HG03095 (cell line): ENCODE data around the gene ALG5.
A peak's percentile ranks its signal among the peaks of the same experiment; 100 is the strongest.

Source experiments
- ATAC-seq: cut with Tn5 transposase; IDR thresholded peaks from one replicate; pipeline ENCODE4 v1.9.1; 2021; ENCODE audit warnings: moderate library complexity; ENCODE audit not compliant: unreplicated experiment

The ALG5 gene

DNA sequence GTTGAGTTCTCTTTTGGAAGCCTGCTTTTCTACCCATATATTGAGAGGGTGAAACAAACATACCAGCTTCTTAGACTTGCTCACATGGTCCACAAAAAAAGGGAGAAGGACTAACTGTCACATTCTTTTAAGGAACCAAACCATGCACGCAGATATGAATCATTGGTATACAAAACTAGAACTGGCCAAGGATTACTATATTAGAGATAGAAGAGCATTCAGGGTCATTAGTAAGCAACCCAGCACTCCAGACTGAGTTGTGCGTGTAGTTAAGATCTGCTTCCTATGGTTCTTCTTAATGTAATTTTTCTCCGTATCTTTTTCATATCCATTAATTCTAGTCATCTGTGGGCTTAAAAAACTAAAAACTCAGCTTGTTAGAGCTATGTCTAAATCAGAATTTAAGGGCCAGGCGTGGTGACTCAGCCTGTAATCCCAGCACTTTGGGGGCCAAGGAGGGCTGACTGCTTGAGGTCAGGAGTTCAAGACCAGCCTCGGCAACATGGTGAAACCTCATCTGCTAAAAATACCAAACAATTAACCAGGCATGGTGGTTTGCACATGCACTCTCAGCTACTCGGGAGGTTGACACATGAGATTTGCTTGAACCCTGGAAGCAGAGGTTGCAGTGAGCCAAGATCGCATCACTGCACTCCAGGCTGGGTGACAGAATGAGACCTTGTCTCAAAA is 19.6 kb downstream of the ALG5 start:
- ATAC-seq = no peak

DNA sequence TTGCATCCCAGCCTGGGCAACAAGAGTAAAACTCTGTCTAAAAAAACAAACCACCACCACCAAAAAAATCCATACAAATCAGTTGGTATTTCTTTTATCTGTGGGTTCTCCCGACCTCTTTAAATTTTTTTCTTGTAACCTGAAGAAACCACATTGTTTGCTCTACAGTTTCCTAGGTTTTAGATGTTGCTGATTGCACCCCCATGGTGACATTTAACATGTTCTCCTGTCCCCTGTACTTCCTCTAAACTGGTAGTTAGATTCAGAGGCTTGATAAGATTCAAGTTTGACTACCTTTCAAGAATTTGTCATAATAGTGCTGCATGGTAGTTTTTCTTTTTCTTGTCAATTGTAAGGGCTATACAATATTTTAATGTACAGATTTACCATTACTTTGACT is 24.0 kb downstream of the ALG5 start:
- ATAC-seq = no peak

DNA sequence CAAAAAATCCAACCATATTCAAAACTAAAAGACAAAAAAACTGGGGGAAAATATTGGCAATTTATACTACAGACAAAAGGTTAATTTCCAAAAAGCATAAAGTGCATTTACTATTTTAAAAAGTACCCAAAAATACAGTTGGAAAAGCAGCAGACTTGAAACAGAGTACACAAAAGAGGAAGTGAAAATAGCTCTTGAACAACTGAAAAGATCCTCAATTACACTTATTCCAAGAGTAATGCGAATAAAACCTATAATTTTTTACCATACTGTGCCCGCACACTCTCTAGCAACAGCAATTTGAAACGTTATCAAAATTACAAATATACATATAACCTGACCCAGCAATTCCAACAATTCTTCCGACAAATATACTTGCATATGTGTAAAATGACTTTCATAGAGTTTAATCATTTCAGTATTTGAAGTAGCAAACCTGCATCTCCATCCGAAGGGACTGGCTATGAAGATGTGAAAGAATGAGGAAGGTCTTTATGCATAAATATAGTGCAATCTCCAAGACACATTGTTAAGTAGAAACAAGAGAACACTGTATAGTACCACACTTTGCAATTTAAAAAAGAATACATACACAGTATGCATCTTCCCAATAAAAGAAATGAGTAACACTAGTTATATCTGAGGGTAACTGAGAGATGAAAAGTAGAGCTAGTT is 25.4 kb downstream of the ALG5 start:
- ATAC-seq = peak; percentile 72

DNA sequence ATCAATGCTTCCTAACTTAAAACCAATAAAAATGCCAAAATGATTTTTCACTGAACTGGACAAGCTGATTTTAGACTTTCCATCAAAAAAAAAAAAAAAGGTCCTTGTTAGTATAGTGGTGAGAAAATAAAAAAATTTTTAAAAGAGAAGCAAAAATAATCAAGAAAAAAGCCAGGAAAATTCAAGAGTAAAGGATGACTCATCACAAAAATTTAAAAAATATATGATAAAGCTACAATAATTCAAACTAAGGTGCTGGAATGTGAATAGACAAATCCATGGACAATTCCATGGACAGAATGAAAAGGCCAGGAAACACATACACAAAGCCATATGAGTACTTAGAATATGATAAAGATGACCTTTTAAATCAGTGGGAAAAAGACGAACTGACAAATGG is 26.1 kb downstream of the ALG5 start:
- ATAC-seq = no peak

DNA sequence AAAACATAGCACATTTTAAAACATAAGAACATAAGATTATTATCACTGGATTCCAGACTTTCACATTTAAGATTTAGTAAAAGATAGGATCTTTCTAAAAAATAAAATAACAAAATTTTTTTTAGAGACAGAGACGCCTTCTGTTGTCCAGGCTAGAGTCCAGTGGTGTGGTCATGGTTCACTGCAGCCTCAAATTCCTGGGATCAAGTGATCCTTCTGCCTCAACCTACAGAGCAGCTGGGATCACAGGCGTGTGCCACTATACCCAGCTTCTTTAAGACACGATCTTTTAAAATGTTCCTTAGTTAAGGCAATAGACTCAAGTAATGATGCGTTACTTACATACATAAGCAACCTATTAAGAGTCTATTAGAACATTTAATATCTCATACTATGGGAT is 32.7 kb downstream of the ALG5 start:
- ATAC-seq = no peak

DNA sequence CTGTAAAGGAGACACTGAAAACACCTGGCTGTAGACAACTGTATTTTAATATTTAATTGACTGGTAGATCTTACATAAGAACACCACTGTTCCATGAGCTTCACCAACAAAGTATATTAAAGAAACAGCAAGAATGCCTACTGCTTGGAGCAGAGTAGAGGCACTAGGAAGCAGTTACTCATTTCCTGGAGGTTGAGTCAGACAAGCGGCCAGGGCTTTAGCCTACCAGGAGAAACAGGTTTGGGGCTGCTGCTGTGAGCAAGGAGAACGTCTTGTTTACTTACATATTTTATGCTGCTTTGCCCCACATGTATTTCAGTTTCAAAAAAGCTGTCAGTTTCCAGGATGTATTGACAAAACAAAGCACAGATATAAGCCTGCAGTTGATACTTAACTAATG is 33.4 kb downstream of the ALG5 start:
- no peak for ATAC-seq

DNA sequence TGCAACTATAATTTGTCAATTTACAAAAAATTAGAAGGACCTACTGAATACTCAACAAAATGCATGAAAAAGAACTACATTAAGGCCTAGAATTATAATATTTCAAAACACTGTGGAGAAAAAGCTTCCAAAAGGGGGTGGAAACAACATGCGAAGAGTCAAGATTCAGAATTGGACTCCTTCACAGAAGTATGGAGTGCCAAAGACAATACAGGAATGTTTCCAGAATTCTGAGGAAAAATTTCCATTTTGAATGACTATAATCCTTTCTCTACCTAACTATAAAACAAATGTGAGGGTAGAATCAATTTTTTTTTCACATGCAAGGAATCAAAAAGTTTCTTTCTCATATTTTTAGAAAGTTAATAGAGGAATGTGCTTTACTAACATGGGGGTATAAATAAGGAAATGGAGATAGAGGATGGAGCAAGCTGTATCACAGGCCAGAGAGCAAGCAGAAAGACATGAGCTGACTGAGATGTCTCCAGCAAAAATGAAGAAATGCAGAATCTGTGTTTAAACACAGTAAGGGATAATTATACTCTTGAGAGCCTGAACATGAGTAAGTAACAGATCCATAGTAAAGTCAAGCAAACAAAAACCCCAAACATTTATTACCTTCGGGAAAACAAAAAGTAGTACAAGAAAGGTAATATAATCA is 39.6 kb downstream of the ALG5 start:
- ATAC-seq = no peak

DNA sequence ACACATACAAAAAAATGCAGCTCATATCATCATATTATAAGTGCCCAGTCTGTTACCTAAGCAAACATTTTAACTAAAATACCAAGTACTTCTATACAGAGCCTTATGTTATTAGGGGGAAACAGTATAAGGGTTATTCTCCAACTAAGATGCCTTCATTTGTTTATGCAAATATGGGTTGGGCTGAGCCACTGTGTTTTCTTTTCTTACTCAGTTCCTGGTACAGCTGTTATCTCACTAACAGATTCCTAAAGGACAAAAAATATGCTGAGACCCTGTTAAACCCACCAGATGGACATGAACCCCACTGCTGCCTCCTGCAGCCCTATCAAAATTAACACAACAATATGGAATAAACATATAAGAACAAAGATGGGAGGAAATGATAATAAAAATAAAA is 44.6 kb downstream of the ALG5 start:
- no peak for ATAC-seq

DNA sequence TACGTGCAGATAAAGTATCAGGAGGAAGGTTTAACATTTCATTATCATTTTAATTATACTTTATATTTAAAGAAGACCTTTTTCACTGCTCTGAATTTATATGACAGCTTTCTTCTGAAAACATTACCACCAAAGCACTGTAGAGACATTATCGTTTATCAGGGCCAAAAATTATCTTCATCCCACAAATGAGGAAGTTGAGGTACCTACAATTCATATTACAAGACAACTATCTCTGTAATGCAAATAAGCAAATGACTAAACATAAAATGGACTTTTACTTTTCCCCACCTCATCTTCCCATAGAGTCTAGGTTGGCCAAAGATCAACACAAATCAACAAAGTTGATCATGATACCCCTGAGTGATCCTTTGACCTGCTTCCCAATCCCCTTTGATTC is 48.2 kb downstream of the ALG5 start:
- ATAC-seq = no peak

DNA sequence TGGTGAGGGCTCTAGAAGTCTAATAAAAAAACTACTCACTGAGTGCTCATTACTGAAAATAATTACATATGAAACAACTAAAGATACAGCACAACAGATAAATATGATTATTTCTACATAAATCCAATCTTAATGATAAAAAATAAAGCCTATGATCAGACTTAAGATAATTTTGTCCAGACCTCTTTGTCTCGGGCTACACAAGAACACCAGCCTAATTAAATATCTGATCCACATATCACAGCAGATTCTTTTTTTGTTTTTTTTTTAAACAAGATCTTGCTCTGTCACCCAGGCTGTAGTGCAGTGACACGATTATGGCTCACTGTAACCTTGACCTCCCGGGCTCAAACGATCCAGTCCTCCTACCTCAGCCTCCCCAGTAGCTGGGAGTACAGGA is 48.8 kb downstream of the ALG5 start:
- ATAC-seq = no peak

DNA sequence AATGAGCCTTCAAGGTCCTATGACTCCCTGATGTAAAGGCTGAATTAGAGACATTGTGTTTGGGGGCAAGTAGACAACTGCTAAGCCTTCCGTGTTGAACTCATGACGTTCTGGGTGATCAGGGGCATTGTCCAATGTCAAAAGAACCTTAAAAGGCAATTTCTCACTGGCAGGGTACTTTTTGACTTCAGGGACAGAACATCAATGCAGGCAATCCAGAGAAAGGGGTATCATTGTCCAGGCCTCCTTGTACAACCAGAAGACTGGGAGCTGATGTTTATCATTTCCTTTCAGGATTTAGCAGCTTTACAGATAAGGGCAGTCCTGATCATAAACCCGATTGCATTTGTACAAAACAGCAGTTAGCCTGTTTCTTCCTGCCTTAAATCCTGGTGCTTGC is 54.1 kb downstream of the ALG5 start:
- no peak for ATAC-seq

DNA sequence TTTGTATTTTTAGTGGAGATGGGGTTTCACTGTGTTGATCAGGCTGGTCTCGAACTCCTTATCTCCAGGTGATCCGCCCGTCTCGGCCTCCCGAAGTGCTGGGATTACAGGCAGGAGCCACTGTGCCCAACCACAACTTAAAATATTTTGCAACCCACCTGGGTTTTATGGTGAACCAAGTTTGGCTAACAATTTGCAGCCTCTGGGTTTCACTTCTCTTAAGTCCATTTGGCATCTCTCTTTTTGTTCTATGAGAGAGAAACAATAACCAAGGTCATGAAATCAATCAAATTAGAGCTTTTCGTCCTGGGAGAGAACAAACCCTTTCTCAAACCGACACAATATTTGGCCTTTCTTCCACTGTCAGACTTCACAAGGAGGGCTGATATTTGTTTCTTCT is 73.5 kb downstream of the ALG5 start:
- no peak for ATAC-seq

DNA sequence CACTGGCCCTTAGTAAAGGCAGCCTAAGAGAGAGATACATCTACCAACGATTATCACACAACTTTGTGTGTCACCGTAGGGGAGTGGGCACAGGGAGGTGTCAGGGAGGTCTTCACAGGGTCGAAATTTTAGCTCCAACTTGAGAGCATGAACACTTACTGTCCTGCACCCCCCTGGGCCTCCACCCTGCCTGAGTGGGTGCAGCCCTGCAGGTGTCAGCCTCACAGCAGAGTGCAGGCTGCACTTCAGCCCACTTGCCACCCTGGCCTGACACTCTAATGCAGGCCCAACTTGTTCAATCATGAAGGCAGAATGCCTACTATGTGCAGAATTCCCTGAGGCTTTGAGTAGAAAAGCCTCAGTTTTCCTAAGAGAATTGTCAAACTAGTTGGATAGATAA is 75.1 kb downstream of the ALG5 start:
- no peak for ATAC-seq

DNA sequence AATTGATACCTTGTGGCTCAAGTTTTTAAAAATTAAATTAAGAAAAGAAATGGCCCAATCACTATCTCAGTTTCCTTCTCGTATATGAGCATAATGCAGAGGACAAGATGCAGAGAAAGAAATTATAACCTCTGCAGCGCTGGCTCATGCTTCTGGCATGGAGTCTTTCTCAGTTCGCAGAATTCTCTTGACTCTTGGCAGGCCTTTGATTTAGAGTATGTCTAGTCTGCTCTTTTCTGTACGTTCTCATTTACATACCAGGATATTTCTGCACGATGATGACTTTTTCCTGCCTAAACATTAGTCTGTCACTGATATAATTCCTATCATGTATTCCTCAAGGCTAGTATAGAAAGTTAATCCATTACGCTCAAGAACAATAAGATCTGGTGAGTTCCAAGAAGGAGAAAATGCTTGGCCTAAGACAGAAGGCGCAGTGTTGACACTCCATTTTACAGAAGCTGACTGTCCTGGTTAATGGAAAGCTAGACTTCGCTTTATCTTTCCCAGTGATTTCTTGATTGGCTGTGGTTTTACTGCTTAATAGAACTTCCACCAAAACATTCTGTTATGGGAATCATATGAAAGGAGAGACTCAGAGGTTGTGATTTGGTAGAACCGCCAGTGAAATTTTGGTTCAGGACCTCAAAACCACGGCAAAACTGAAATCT is 77.4 kb downstream of the ALG5 start:
- no peak for ATAC-seq

DNA sequence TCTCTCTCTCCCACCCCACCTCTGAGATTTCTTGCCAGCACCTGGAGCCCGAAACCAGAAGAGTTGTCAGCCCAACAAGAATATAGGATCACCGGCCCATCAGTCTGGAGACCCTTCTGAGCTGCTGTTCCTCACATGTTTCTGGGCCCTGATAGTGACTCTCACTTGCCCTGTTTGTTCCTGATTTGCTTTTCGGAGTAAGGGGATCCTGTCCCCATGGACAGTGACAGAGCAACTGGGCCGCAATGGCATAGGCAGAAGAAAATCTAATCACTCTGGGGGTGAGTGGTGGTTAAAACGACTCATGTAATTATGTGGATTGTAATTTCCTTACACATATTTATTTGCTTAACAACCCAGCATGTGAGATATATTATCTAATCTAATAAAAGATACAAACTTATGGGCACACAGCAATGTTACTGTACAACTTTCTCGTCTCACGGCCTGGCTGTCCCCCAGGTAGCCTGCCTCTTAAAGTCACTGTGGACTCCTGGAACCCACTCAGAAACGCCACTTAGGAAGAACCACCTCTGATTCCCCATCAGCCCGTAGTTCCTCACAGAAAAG is 78.4 kb downstream of the ALG5 start:
- ATAC-seq = no peak

DNA sequence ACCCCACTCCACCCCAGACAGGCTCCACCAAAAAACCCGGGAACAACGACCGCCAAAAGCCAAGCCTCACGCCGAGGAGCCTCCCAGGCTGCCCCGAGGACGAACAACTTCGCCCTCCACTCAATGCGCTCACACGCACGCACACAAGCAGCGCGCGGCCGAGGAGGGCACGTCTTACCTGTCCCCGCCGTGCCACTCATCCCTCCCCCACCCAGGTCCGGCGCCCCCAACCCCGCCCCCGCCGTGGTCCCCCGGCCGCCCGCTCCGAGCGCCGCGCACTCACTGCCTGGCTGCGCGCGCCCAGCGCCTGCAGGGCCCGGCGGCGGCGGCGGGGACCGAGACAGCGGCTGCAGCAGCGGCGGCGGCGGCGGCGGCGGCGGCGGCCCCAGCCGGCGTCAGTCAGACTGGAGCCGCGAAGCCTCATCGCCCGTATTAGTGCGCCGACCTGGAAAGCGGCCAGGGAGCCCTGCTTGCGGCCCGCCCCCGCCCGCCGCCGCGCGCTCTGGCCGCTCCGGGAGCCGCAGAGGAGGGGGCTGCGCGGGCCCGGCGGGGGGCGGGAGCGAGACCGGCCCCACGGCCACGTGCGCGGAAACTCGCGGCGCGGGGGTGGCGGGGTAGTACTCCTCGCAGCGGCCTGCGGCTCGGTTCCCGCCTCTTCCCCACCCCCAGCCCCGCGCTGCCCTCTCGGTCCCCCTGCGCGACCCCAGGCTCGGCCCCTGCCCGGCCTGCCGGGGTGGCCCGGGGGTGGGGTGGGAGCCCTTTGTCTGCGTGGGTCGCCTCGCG is 79.1 kb downstream of the ALG5 start, which contains the start of gene SMAD9:
SMAD9 (minus strand) TSS at position 406 of the 783 bp plus-strand sequence. CDS start 40,549 bp downstream, outside the sequence.
- ATAC-seq = peak; percentile 57

DNA sequence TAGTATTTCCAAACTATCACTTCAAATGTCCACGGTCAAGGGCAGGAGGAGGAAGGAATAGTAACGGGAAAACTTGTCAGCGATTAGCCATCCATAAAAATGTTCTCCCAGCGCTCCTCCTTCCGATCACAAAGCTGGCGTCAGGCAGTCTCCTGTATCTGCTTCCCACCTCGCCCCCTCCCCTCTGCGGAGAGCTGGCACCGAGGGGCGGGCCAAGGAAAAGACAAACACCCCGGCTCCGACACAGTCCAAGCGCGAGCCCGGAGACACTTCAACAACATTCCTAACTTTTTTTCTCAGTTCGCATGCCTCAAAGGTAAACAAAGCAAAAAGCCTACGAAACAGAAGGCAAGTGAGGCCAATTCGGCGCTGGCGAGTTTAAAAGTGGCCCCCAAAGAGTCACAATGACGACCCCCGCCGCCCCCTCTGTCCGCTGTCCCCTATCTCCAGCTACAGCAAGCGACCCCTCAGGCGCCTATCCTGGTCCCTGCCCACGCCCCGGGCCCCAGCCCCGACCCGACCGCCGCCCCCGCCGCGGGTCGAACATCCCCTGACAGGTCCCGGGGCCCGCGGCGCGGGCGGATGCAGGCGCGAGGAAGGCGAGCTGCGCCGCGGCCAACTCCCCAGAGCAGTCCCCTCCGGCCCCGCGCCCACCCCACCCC is 79.8 kb downstream of the ALG5 start:
- ATAC-seq = no peak

DNA sequence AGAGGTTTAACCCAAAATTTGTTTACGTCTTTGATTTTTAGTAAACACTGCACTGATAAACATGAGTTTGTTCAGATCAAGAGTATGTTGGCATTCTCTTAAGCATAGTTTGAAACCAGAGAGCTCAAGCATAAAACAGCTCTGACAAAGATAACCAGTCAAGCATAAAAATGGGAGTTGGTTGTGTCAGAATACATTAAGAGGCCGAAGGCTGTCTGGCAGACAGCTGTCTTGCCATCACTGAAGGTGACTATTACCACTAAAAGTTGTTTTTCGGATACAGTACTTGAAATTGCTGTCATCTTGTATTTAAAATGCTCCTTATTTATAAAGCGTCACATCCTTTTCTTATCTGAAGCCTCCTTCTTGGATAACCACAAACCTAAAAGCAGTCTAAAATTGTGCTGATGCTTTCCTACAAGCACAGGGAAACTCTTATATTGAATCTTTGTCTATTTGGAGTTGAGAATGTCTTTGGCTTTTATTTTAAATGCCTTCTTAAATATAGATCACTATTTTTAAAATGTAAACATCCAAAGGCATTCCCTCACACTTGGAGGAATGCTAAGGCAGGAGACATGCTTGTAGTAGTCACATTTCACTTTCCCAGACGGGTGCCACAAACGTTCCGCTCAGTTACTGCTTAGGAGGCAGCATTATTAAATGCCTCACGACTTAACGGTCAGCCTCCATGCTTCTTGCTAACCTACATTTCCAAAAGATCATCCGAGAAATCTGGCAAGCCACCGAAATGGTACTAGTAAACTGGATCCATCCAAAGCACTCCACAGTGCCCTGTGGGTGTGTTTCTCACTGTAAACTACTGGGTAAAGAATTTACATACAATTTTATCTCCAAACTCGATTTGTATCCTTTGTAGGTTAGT is 80.7 kb downstream of the ALG5 start:
- ATAC-seq = no peak

DNA sequence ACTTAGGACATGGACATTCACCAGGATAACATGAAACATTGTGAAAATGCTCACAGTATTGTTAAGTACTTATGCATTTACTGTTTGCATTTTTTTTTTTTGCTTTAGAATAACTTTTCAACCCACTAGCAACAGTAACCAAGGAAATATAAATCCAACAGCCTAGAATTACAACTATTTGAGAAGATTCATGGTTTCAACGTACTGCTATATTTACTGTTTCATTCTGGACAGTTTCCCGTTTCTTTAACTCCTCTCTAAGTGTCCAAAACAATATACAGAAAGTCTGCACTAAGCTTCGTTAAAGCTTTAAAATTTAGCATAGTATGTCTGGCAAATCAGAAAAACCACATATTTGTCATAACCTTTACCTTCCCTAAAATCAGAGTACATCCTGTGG is 81.8 kb downstream of the ALG5 start:
- ATAC-seq = no peak
